DND-41 (cell line): ENCODE results near the gene CTNNA3.

Experiments used
- EZH2 ChIP-seq: IDR thresholded peaks from 3 replicates; pipeline ENCODE4 v1.6.1; 2012; ENCODE audit warnings: borderline replicate concordance, low read depth, mild to moderate bottlenecking, moderate library complexity, low read length, inconsistent platforms; ENCODE audit not compliant: severe bottlenecking
- TF ChIP-seq, protein P1 (sequence below): IDR thresholded peaks from 2 replicates; pipeline ENCODE4 v1.5.1; 2012; ENCODE audit warnings: borderline replicate concordance, low read length, moderate library complexity, mild to moderate bottlenecking; ENCODE audit not compliant: poor library complexity, severe bottlenecking; ENCODE audit errors: extremely low read depth

DNA sequence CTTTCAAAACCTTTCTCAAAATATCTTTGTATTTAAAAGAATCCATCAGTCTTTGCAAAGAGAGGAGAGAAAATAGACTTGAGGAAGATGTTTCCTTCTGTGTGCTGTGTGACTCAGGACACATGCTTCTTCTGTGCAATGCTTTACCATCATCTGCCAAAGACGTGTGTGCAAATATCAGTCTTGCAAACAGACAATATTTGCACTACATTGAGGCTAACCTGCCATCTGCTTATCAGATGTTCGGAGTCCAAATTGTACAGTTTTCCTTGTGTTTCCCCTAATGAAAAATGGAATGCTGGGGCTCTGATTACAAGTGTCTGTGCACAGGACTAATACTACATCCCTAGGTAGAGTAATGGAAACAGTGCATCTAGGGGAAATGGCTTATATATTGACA is 1123.3 kb downstream of the CTNNA3 start:
- TF ChIP-seq, protein P1, sequence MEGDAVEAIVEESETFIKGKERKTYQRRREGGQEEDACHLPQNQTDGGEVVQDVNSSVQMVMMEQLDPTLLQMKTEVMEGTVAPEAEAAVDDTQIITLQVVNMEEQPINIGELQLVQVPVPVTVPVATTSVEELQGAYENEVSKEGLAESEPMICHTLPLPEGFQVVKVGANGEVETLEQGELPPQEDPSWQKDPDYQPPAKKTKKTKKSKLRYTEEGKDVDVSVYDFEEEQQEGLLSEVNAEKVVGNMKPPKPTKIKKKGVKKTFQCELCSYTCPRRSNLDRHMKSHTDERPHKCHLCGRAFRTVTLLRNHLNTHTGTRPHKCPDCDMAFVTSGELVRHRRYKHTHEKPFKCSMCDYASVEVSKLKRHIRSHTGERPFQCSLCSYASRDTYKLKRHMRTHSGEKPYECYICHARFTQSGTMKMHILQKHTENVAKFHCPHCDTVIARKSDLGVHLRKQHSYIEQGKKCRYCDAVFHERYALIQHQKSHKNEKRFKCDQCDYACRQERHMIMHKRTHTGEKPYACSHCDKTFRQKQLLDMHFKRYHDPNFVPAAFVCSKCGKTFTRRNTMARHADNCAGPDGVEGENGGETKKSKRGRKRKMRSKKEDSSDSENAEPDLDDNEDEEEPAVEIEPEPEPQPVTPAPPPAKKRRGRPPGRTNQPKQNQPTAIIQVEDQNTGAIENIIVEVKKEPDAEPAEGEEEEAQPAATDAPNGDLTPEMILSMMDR, result no peak
- no peak for TF ChIP-seq EZH2
